K562 (cell line): ENCODE results near the gene WDR88. TPM values are rescaled to one million over a fixed set of nuclear protein-coding genes. Genes with fewer than 3 reads are reported as not detected.

Experiments
- ATAC-seq: fragments of 200-7000 bp; cut with Tn5 transposase; 3 replicates; pipeline ENCODE4 v1.9.1; 2020; ENCODE audit warnings: moderate library complexity
- BruUV-seq: library from RNA; stranded (reverse); fragments of 400-500 nt; replicated peaks from 2 replicates; lab custom pipeline; 2021; lab: Mats Ljungman, UMichigan
- CTCF ChIA-PET: fragments of 300-600 bp; formaldehyde crosslinking; extraction: SDS; loops from one replicate; lab custom pipeline; 2021; ENCODE audit warnings: low intra/inter-chr PET ratio; lab: Yijun Ruan, JAX
- POLR2A ChIA-PET: fragments of 300-600, 350-650 bp; sonication (Branson Sonifier 250); formaldehyde crosslinking; extraction: SDS; loops from one replicate; lab custom pipeline; 2021; ENCODE audit warnings: antibody characterized with exemption, inconsistent platforms; lab: Yijun Ruan, JAX
- DNase-seq, 4 experiments: peaks; one replicate each; pipeline versions ENCODE4 v3.0.0 to v3.0.0-alpha.2; 2011 to 2018; ENCODE audit warnings: low spot score in 3 of 4, mixed read lengths in 3 of 4; ENCODE audit errors: extremely low read depth in 1 of 4
- FAIRE-seq: peaks from 2 replicates; lab custom pipeline; 2011; peaks lifted over from hg19 to GRCh38; lab: Jason Lieb, UNC
- H2AFZ ChIP-seq: 2 replicates; pipeline ENCODE4 v1.6.0; 2011; ENCODE audit warnings: low read depth, low read length, control low read depth, inconsistent platforms
- H3K27ac ChIP-seq: fragments of 200-600 bp; 3 replicates; pipeline ENCODE4 v1.8.0; 2011; ENCODE audit warnings: low read depth, mild to moderate bottlenecking, control low read depth, inconsistent platforms, low read length, moderate library complexity, mixed read lengths; ENCODE audit errors: extremely low read depth
- H3K27me3 ChIP-seq, 2 experiments: fragments of 300-600 bp in 1 of 2; 2 replicates in 1 of 2; 3 replicates in 1 of 2; pipeline versions ENCODE4 v1.6.0 to v1.8.0; 2011; ENCODE audit warnings: inconsistent platforms in 2 of 2, low read length in 2 of 2, mild to moderate bottlenecking in 1 of 2, mixed read lengths in 1 of 2, moderate library complexity in 1 of 2; ENCODE audit not compliant: control insufficient read depth in 2 of 2, insufficient read depth in 2 of 2
- H3K36me3 ChIP-seq: fragments of 300-600 bp; 3 replicates; pipeline ENCODE4 v1.8.0; 2011; ENCODE audit warnings: mild to moderate bottlenecking, low read length, inconsistent platforms; ENCODE audit not compliant: control insufficient read depth, insufficient read depth
- H3K4me1 ChIP-seq, 2 experiments: fragments of 200-600 bp in 1 of 2; replicated peaks in 1 of 2; 2 replicates in 1 of 2; 3 replicates in 1 of 2; pipeline versions ENCODE4 v1.5.1 to v1.8.0; 2011; ENCODE audit warnings: inconsistent platforms in 2 of 2, low read length in 2 of 2, mild to moderate bottlenecking in 1 of 2, mixed read lengths in 1 of 2, moderate library complexity in 1 of 2; ENCODE audit not compliant: control insufficient read depth in 2 of 2, insufficient read depth in 2 of 2
- H3K4me2 ChIP-seq: 2 replicates; pipeline ENCODE4 v1.6.1; 2011; ENCODE audit warnings: low read length, control low read depth, inconsistent platforms, mixed read lengths; ENCODE audit not compliant: insufficient read depth
- H3K4me3 ChIP-seq: fragments of 200-600 bp; sonication (generic), shearing (Covaris generic); 2 replicates; pipeline ENCODE4 v1.5.1; 2016; ENCODE audit warnings: control low read depth, inconsistent platforms
- H3K79me2 ChIP-seq: fragments of 200-600 bp; 3 replicates; pipeline ENCODE4 v1.8.0; 2011; ENCODE audit warnings: low read length, inconsistent platforms; ENCODE audit not compliant: control insufficient read depth, insufficient read depth
- H3K9ac ChIP-seq, 2 experiments: 2 replicates each; pipeline versions ENCODE4 v1.6.0 to v1.6.1; 2011; ENCODE audit warnings: low read depth in 2 of 2, low read length in 2 of 2, control low read depth in 1 of 2, inconsistent platforms in 1 of 2, mild to moderate bottlenecking in 1 of 2, mixed read lengths in 1 of 2; ENCODE audit not compliant: insufficient read depth in 1 of 2
- H3K9me1 ChIP-seq: one replicate; pipeline ENCODE4 v1.6.0; 2011; ENCODE audit warnings: inconsistent platforms, mild to moderate bottlenecking, low read length, moderate library complexity; ENCODE audit not compliant: control insufficient read depth, insufficient read depth
- H3K9me3 ChIP-seq: replicated peaks from 2 replicates; pipeline ENCODE4 v1.5.1; 2011; ENCODE audit warnings: low read depth, low read length, inconsistent platforms; ENCODE audit not compliant: control insufficient read depth, insufficient read depth
- H4K20me1 ChIP-seq: replicated peaks from 2 replicates; pipeline ENCODE4 v1.6.1; 2011; ENCODE audit warnings: low read length, inconsistent platforms, mixed read lengths; ENCODE audit not compliant: control insufficient read depth, insufficient read depth
- BHLHE40 ChIP-seq: IDR thresholded peaks from 2 replicates; pipeline ENCODE4 v1.6.1; 2011; ENCODE audit warnings: low read length, improper control_type of control experiment
- CTBP1 ChIP-seq: fragments of 450-650 bp; IDR thresholded peaks from 2 replicates; pipeline ENCODE4 v1.6.1; 2016; ENCODE audit warnings: borderline replicate concordance
- EHMT2 ChIP-seq: fragments of 450-650 bp; IDR thresholded peaks from 2 replicates; pipeline ENCODE4 v1.6.1; 2018; ENCODE audit warnings: antibody characterized with exemption
- HLTF ChIP-seq: fragments of 450-650 bp; IDR thresholded peaks from 2 replicates; pipeline ENCODE4 v1.6.1; 2016
- MEIS2 ChIP-seq: fragments of 450-650 bp; IDR thresholded peaks from 2 replicates; pipeline ENCODE4 v1.6.1; 2014; ENCODE audit warnings: mild to moderate bottlenecking; ENCODE audit not compliant: partially characterized antibody
- NFIC ChIP-seq: fragments of 450-650 bp; IDR thresholded peaks from 2 replicates; pipeline ENCODE4 v1.6.1; 2017; ENCODE audit warnings: mild to moderate bottlenecking, inconsistent platforms
- PBX2 ChIP-seq, 2 experiments: IDR thresholded peaks in 1 of 2; conservative IDR thresholded peaks in 1 of 2; 2 replicates each; pipeline ENCODE4 v1.6.1; 2016; ENCODE audit warnings: low read depth in 2 of 2, mild to moderate bottlenecking in 1 of 2, missing compliant biosample characterization in 1 of 2, missing genetic modification characterization in 1 of 2, moderate library complexity in 1 of 2
- RAD21 ChIP-seq, 2 experiments: fragments of 250-450 bp in 1 of 2; fragments of 450-650 bp in 1 of 2; sonication (Bioruptor Pico) in 1 of 2; formaldehyde crosslinking in 1 of 2; IDR thresholded peaks in 1 of 2; conservative IDR thresholded peaks in 1 of 2; 2 replicates each; pipeline versions ENCODE4 v1.4.0 to v1.8.0; 2020 to 2022; ENCODE audit warnings: mild to moderate bottlenecking in 2 of 2, moderate library complexity in 1 of 2
- RNF2 ChIP-seq: sonication (generic); IDR thresholded peaks from 2 replicates; pipeline ENCODE4 v1.6.1; 2016
- SIX5 ChIP-seq, 2 experiments: IDR thresholded peaks; 2 replicates each; pipeline ENCODE4 v1.6.1; 2011; ENCODE audit warnings: low read length in 2 of 2, borderline replicate concordance in 1 of 2, low read depth in 1 of 2, mild to moderate bottlenecking in 1 of 2, moderate library complexity in 1 of 2; ENCODE audit not compliant: insufficient read depth in 1 of 2
- SNRNP70 ChIP-seq: fragments of 200-400 bp; formaldehyde crosslinking; optimal IDR thresholded peaks from 2 replicates; pipeline ENCODE3; 2017; ENCODE audit warnings: low read depth, low read length
- SOX6 ChIP-seq: fragments of 450-650 bp; IDR thresholded peaks from 2 replicates; pipeline ENCODE4 v1.6.1; 2014; ENCODE audit warnings: mild to moderate bottlenecking
- TEAD2 ChIP-seq: fragments of 450-650 bp; IDR thresholded peaks from 2 replicates; pipeline ENCODE4 v1.6.1; 2016; ENCODE audit warnings: missing genetic modification characterization, control low read depth, missing compliant biosample characterization
- TRIM24 ChIP-seq, 2 experiments: fragments of 450-650 bp; IDR thresholded peaks; 2 replicates each; pipeline ENCODE4 v1.6.1; 2016
- ZEB2 ChIP-seq: fragments of 450-650 bp; IDR thresholded peaks from 2 replicates; pipeline ENCODE4 v1.6.1; 2016
- ZNF232 ChIP-seq: sonication (generic); formaldehyde crosslinking; IDR thresholded peaks from 2 replicates; pipeline ENCODE4 v1.8.0; 2022; ENCODE audit warnings: mild to moderate bottlenecking, missing genetic modification reagents
- ZNF395 ChIP-seq: fragments of 200-800 bp; sonication (Bioruptor generic); IDR thresholded peaks from 2 replicates; pipeline ENCODE4 v1.6.1; 2017; ENCODE audit warnings: missing genetic modification characterization, missing compliant biosample characterization
- ZNF79 ChIP-seq: fragments of 250-450 bp; sonication (Bioruptor Pico); IDR thresholded peaks from 2 replicates; pipeline ENCODE4 v1.4.0; 2020; ENCODE audit warnings: low read depth, mild to moderate bottlenecking, moderate library complexity
- WGBS: fragments of 100-300 bp; shearing (Covaris generic); methylation state at CpG from one replicate; pipeline ENCODE4 v1.1.6; 2016; ENCODE audit warnings: low coverage, mixed read lengths; ENCODE audit not compliant: insufficient coverage; ENCODE audit errors: missing lambda C conversion rate; 5-methylcytosine and 5-hydroxymethylcytosine counted together
- in situ Hi-C: fragments of 300-500 bp; cut with MboI; formaldehyde crosslinking; loops from 4 replicates; pipeline ENCODE4 v1.15.0; 2018; ENCODE audit warnings: inconsistent platforms, mixed read lengths
- intact Hi-C: fragments of 100-400 bp; cut with micrococcal nuclease; formaldehyde crosslinking; loops from 2 replicates; pipeline ENCODE4 v1.14.2; 2022
- polyA plus RNA-seq, 8 experiments: library from polyadenylated mRNA; depleted of rRNA in 4 of 8; stranded (reverse) in 5 of 8; unstranded in 3 of 8; fragments of >200 nt; fragmentation: Nextera tagmentation in 2 of 8; fragmentation: Illumina TruSeq in 1 of 8; extraction: Ambion mirVana in 2 of 8; extraction: Trizol in 1 of 8; gene quantifications; 2 replicates each; pipeline versions ENCODE4 v1.2.1 to v1.2.3, GENCODE V29; 2011 to 2014; ENCODE audit warnings: inconsistent platforms in 1 of 8, missing spikeins in 1 of 8
- total RNA-seq, 7 experiments: library from RNA; depleted of rRNA in 6 of 7; stranded (reverse); fragments of >200 nt in 6 of 7; fragmentation: Illumina TruSeq in 2 of 7; extraction: Trizol in 2 of 7; gene quantifications; 2 replicates each; pipeline versions ENCODE4 v1.2.1 to v1.2.3, GENCODE V29; 2011 to 2021; ENCODE audit warnings: low replicate concordance in 1 of 7

WDR88 gene
- total and polyA plus RNA-seq, 9 of the 15 experiments (the other 6 are each of a cell fraction or from before 2014, with no cell fraction given) = 0.03 to 0.04 TPM; not detected in 7

- in situ Hi-C loops = no loop called here
- H3K4me3 ChIP-seq = no peak overlapping the region
Observed at GRCh38 chr19:33133438-33134031, 1.6 kb downstream of the WDR88 start.

More at GRCh38 chr19:33133438-33134031, 1.6 kb downstream of the WDR88 start:
- Histone ChIP-seq H3K27me3 (no peaks in the 10 kb centered on the region; a peak in 2 of 5 replicates), H2AFZ (peak overlapping the region; percentile 53), H3K4me1 (peaks cover 0 to 15% of the 10 kb centered on the region in 2 experiments; a peak in 3 of 5 replicates), H3K9me1 (no peaks in the 10 kb centered on the region), H3K4me2 (no peak overlapping the region; the same call in 1 of the 2 replicates), H3K36me3 (peaks cover 13% of the 10 kb centered on the region; the same call in 1 of the 3 replicates), H3K27ac (no peak overlapping the region), H4K20me1 (no peaks in the 10 kb centered on the region), H3K9ac (0 out of 4 replicates have a peak overlapping the region, but pooled peaks of 1 of the 2 experiments have one; percentile 33), H3K79me2 (no peaks in the 10 kb centered on the region), H3K9me3 (no peaks in the 10 kb centered on the region)
- peak in 3 of 4 experiments; percentile 23 to 44 (median 39) for DNase-seq
- intact Hi-C loops = no loop called here
- ChIA-PET CTCF (no interaction called here), POLR2A (interaction anchor here (1.4 kb wide), 1 partner anchor 9 kb away, joined by 4 read pairs; no protein-coding TSS in a partner anchor)
- ATAC-seq = peak; percentile 66
- no peak for TF ChIP-seq SIX5 (IDR thresholded peaks at IDR 0.05; ENCODE audit: borderline replicate concordance in 1 of 2, insufficient read depth in 1 of 2, low read depth in 1 of 2, low read length in 2 of 2)
- no peak for TF ChIP-seq SOX6
- no peak for TF ChIP-seq ZNF232 (CRISPR knock-in tag)
- no peak for TF ChIP-seq ZNF79 (CRISPR knock-in tag)
- 0 out of 2 replicates have a peak, but pooled peaks have one; percentile 7 for TF ChIP-seq BHLHE40
- TF ChIP-seq NFIC = peak; percentile 80
- peak; percentile 51 for TF ChIP-seq MEIS2
- no peak for TF ChIP-seq RNF2
- TF ChIP-seq HLTF = no peak
- no peak for TF ChIP-seq PBX2 (CRISPR knock-in tag; IDR thresholded peaks at IDR 0.05; ENCODE audit: low read depth)
- peak; percentile 54; the same call in 1 of the 2 replicates for TF ChIP-seq PBX2 (tag; conservative IDR thresholded peaks at IDR 0.05; ENCODE audit: low read depth)
- no peak for TF ChIP-seq ZNF395 (CRISPR knock-in tag)
- no peak for TF ChIP-seq TEAD2 (tag)
- TF ChIP-seq ZEB2 = no peak
- no peak for TF ChIP-seq SNRNP70
- TF ChIP-seq CTBP1 = peak; percentile 21; the same call in 1 of the 2 replicates
- TF ChIP-seq EHMT2 = no peak
- TF ChIP-seq RAD21 (CRISPR knock-in tag; conservative IDR thresholded peaks at IDR 0.05 in 1 of 2, IDR thresholded peaks at IDR 0.05 in 1 of 2) = 0 out of 4 replicates have a peak, but pooled peaks of 1 of the 2 experiments have one; percentile 18
- 0 out of 4 replicates have a peak, but pooled peaks of 1 of the 2 experiments have one; percentile 8 for TF ChIP-seq TRIM24 (IDR thresholded peaks at IDR 0.05)
- no peak for FAIRE-seq
- BruUV-seq = no TSS peak
- 25% methylated on average over 13 of the region's 13 CpGs for WGBS
